HG03432 (cell line): ENCODE measurements around the gene HARS1.
"Not testable (repeated sequence)": the region's sequence is repeated elsewhere in the genome, so short reads cannot be mapped to it uniquely, and the experiment has no call there.

Source experiments
- ATAC-seq: cut with Tn5 transposase; IDR thresholded peaks from one replicate; pipeline ENCODE4 v1.9.1; 2021; ENCODE audit warnings: mild to moderate bottlenecking, moderate library complexity; ENCODE audit not compliant: unreplicated experiment

The HARS1 gene

GRCh38 chr5:140690941-140691924, at the start of gene HARS1, which contains the start of gene HARS2:
Gene HARS1 (minus strand): TSS chr5:140691370. CDS start chr5:140691304, 66 bp downstream.
Gene HARS2 (plus strand): TSS chr5:140691455. CDS start chr5:140691649, 194 bp downstream.
- ATAC-seq, result peak; percentile 98

GRCh38 chr5:140737486-140737885, 46.3 kb upstream of the HARS1 start:
- no peak for ATAC-seq

- no peak for ATAC-seq
Measured at GRCh38 chr5:140734354-140734753, 43.2 kb upstream of the HARS1 start.

- ATAC-seq, result no peak
Measured at GRCh38 chr5:140733098-140733497, 41.9 kb upstream of the HARS1 start.

- peak; percentile 94 for ATAC-seq
Measured at GRCh38 chr5:140725799-140726471, 34.8 kb upstream of the HARS1 start.

GRCh38 chr5:140721395-140721794, 30.2 kb upstream of the HARS1 start:
- ATAC-seq, result not testable (repeated sequence)

GRCh38 chr5:140720738-140721137, 29.6 kb upstream of the HARS1 start:
- ATAC-seq, result not testable (repeated sequence)

- ATAC-seq, result no peak
Measured at GRCh38 chr5:140718266-140718592, 27.1 kb upstream of the HARS1 start.

- ATAC-seq, result not testable (repeated sequence)
Measured at GRCh38 chr5:140716238-140716637, 25.1 kb upstream of the HARS1 start.

- ATAC-seq, result no peak
Measured at GRCh38 chr5:140713562-140714094, 22.5 kb upstream of the HARS1 start.

- no peak for ATAC-seq
Measured at GRCh38 chr5:140711794-140712193, 20.6 kb upstream of the HARS1 start.

- ATAC-seq, result peak; percentile 91
Measured at GRCh38 chr5:140710899-140711552, 19.9 kb upstream of the HARS1 start.

- not testable (repeated sequence) for ATAC-seq
Measured at GRCh38 chr5:140708787-140709186, 17.6 kb upstream of the HARS1 start.

GRCh38 chr5:140707812-140708211, 16.6 kb upstream of the HARS1 start:
- ATAC-seq, result no peak

- peak; percentile 99 for ATAC-seq
Measured at GRCh38 chr5:140700177-140701144, 9.3 kb upstream of the HARS1 start, which contains the start of gene ZMAT2. Gene ZMAT2 (plus strand): TSS chr5:140700447. CDS start chr5:140700461, 14 bp downstream.

GRCh38 chr5:140696891-140697492, 5.8 kb upstream of the HARS1 start:
- ATAC-seq, result no peak

- ATAC-seq, result no peak
Measured at GRCh38 chr5:140694276-140694675, 3.1 kb upstream of the HARS1 start.

GRCh38 chr5:140690376-140690932, 716 bp downstream of the HARS1 start:
- no peak for ATAC-seq

GRCh38 chr5:140678993-140679392, 12.2 kb downstream of the HARS1 start:
- ATAC-seq, result no peak
